HL-60/S4 (cell line): ENCODE data around the gene SOX18.

ENCODE experiments used
- in situ Hi-C: fragments of 300-500 bp; cut with MboI; formaldehyde crosslinking; loops from 2 replicates; pipeline ENCODE4 v1.14.3; 2022; ENCODE audit warnings: low sequenced_read_pairs

Gene SOX18

GRCh38 chr20:64039293-64040160, 9.9 kb downstream of the SOX18 start:
- in situ Hi-C loops, result no loop called here

GRCh38 chr20:64038565-64039292, 10.7 kb downstream of the SOX18 start:
- in situ Hi-C loops, result no loop called here

GRCh38 chr20:64038224-64038564, 11.2 kb downstream of the SOX18 start:
- in situ Hi-C loops, result no loop called here

- in situ Hi-C loops, result no loop called here
Measured at GRCh38 chr20:64037498-64038213, 11.8 kb downstream of the SOX18 start.

GRCh38 chr20:64037199-64037497, 12.3 kb downstream of the SOX18 start:
- in situ Hi-C loops, result no loop called here

- in situ Hi-C loops, result no loop called here
Measured at GRCh38 chr20:64036346-64037198, 12.9 kb downstream of the SOX18 start.

GRCh38 chr20:64035933-64036345, 13.5 kb downstream of the SOX18 start, which contains the start of gene C20orf204:
Gene C20orf204, plus strand, starts transcription at chr20:64036182. Its CDS starts 142 bp downstream, at chr20:64036324.
- in situ Hi-C loops, result no loop called here

- in situ Hi-C loops, result no loop called here
Measured at GRCh38 chr20:64035066-64035932, 14.1 kb downstream of the SOX18 start.

GRCh38 chr20:64033981-64034493, 15.4 kb downstream of the SOX18 start:
- in situ Hi-C loops, result no loop called here

GRCh38 chr20:64032706-64033624, 16.5 kb downstream of the SOX18 start:
- in situ Hi-C loops, result no loop called here

- in situ Hi-C loops, result no loop called here
Measured at GRCh38 chr20:64031822-64032314, 17.6 kb downstream of the SOX18 start.

- in situ Hi-C loops, result no loop called here
Measured at GRCh38 chr20:64030371-64031134, 18.9 kb downstream of the SOX18 start.

GRCh38 chr20:64029293-64030117, 19.9 kb downstream of the SOX18 start:
- in situ Hi-C loops, result no loop called here

GRCh38 chr20:64027981-64028685, 21.3 kb downstream of the SOX18 start:
- in situ Hi-C loops, result no loop called here

- in situ Hi-C loops, result no loop called here
Measured at GRCh38 chr20:64025826-64026412, 23.5 kb downstream of the SOX18 start.
